Endodermal cell (in vitro differentiated cells): ENCODE measurements around the gene EIPR1. TPM values are rescaled to one million over a fixed set of nuclear protein-coding genes. Genes with fewer than 3 reads are reported as not detected.

ENCODE experiments used
- DNase-seq: peaks from one replicate; pipeline ENCODE4 v3.0.0-alpha.2; 2017
- H3K27ac ChIP-seq: 2 replicates; pipeline ENCODE4 v1.5.1; 2013; ENCODE audit warnings: mild to moderate bottlenecking, low read depth, low read length, moderate library complexity
- H3K27me3 ChIP-seq: 2 replicates; pipeline ENCODE4 v1.6.1; 2013; ENCODE audit warnings: mild to moderate bottlenecking, low read length, moderate library complexity; ENCODE audit not compliant: insufficient read depth, control insufficient read depth, poor library complexity, severe bottlenecking
- H3K36me3 ChIP-seq: 2 replicates; pipeline ENCODE4 v1.7.0; 2013; ENCODE audit warnings: mild to moderate bottlenecking, low read length, moderate library complexity; ENCODE audit not compliant: control insufficient read depth, insufficient read depth
- H3K4me1 ChIP-seq: one replicate; pipeline ENCODE4 v1.7.0; 2013; ENCODE audit warnings: low read length; ENCODE audit not compliant: control insufficient read depth, insufficient read depth
- H3K4me3 ChIP-seq: 2 replicates; pipeline ENCODE4 v1.5.1; 2013; ENCODE audit warnings: mild to moderate bottlenecking, low read length, moderate library complexity
- H3K9ac ChIP-seq: 2 replicates; pipeline ENCODE4 v1.6.1; 2013; ENCODE audit warnings: mild to moderate bottlenecking, low read length, moderate library complexity; ENCODE audit not compliant: poor library complexity, severe bottlenecking; ENCODE audit errors: extremely low read depth
- H3K9me3 ChIP-seq: 2 replicates; pipeline ENCODE4 v1.6.1; 2013; ENCODE audit warnings: mild to moderate bottlenecking, low read length, moderate library complexity; ENCODE audit not compliant: control insufficient read depth
- H3K27ac Mint-ChIP-seq: 2 replicates; pipeline ENCODE4 v1.8.0; 2020; ENCODE audit warnings: mixed read lengths
- H3K27me3 Mint-ChIP-seq: 2 replicates; pipeline ENCODE4 v1.8.0; 2021; ENCODE audit warnings: mild to moderate bottlenecking, mixed read lengths; ENCODE audit not compliant: insufficient read depth
- H3K36me3 Mint-ChIP-seq: 2 replicates; pipeline ENCODE4 v1.8.0; 2020; ENCODE audit warnings: low read depth, mixed read lengths
- H3K4me1 Mint-ChIP-seq: 2 replicates; pipeline ENCODE4 v1.8.0; 2020; ENCODE audit warnings: mixed read lengths
- H3K4me3 Mint-ChIP-seq: 2 replicates; pipeline ENCODE4 v1.8.0; 2020; ENCODE audit warnings: mild to moderate bottlenecking, moderate library complexity, mixed read lengths
- H3K9me3 Mint-ChIP-seq: 2 replicates; pipeline ENCODE4 v1.8.0; 2020; ENCODE audit warnings: mild to moderate bottlenecking, mixed read lengths
- WGBS, 2 experiments: methylation state at CpG; one replicate each; pipeline versions ENCODE4 v1.1.5 to v1.1.7; 2013; ENCODE audit warnings: missing lambda C conversion rate in 2 of 2, mixed read lengths in 1 of 2; ENCODE audit not compliant: insufficient coverage in 1 of 2, insufficient read length in 1 of 2; 5-methylcytosine and 5-hydroxymethylcytosine counted together
- long read RNA-seq, 4 experiments: library from polyadenylated mRNA in 2 of 4; library from RNA in 1 of 4; library from capped mRNA in 1 of 4; stranded (forward) in 3 of 4; unstranded in 1 of 4; transcript quantifications; one replicate each; pipeline ENCODE4 v2.0.0, GENCODE V29; 2020 to 2021; ENCODE audit warnings: inconsistent platforms in 1 of 4
- polyA plus RNA-seq, 2 experiments: library from polyadenylated mRNA; stranded (reverse); fragments of 50-300 nt; gene quantifications; one replicate each; pipeline ENCODE4 v1.2.3, GENCODE V29; 2013
- total RNA-seq, 2 donors: library from RNA; stranded (reverse); fragmentation: NEBNext Ultra II Directional in 1 of 2; extraction: Animal tissue kit (Norgen Biotek cat#: 25700) in 1 of 2; gene quantifications; 2 replicates in 1 of 2; 3 replicates in 1 of 2; pipeline ENCODE4 v1.2.1, GENCODE V29; 2021
- TF ChIP-seq, protein P1 (sequence below): fragments of 200-600 bp; sonication (generic); conservative IDR thresholded peaks from 2 replicates; pipeline ENCODE4 v1.5.0; 2021; ENCODE audit warnings: antibody characterized with exemption, mild to moderate bottlenecking

EIPR1 gene
- 10 to 100 TPM; 30.1 to 36.8 TPM for total RNA-seq
- 32.7 TPM for polyA plus RNA-seq (2013, experiment 1 of 2)
- 29.4 TPM for polyA plus RNA-seq (2013, experiment 2 of 2)
- long read RNA-seq, experiment 1, transcript EIPR1-201 (9 exons, 1,766 nt) = major isoform, 13 of 24 reads
- long read RNA-seq, experiment 1, partial matches to known transcripts = 5 of 24 reads
- long read RNA-seq, experiment 1, other reads (novel, unspliced or antisense) = 4 of 24 reads
- long read RNA-seq, experiment 2, transcript EIPR1-201 (9 exons, 1,766 nt) = major isoform, 50 of 55 reads
- long read RNA-seq, experiment 2, partial matches to known transcripts = 1 of 55 reads
- long read RNA-seq, experiment 2, other reads (novel, unspliced or antisense) = 3 of 55 reads
- long read RNA-seq, experiment 3, transcript EIPR1-202 (10 exons, 1,795 nt) = minor isoform, 9 of 222 reads
- long read RNA-seq, experiment 3, transcript EIPR1-201 (9 exons, 1,766 nt) = major isoform, 184 of 222 reads
- long read RNA-seq, experiment 3, partial matches to known transcripts = 1 of 222 reads
- long read RNA-seq, experiment 3, other reads (novel, unspliced or antisense) = 28 of 222 reads
- long read RNA-seq, experiment 4, transcript EIPR1-201 (9 exons, 1,766 nt) = major isoform, 45 of 53 reads
- long read RNA-seq, experiment 4, partial matches to known transcripts = 1 of 53 reads
- long read RNA-seq, experiment 4, other reads (novel, unspliced or antisense) = 5 of 53 reads

DNA sequence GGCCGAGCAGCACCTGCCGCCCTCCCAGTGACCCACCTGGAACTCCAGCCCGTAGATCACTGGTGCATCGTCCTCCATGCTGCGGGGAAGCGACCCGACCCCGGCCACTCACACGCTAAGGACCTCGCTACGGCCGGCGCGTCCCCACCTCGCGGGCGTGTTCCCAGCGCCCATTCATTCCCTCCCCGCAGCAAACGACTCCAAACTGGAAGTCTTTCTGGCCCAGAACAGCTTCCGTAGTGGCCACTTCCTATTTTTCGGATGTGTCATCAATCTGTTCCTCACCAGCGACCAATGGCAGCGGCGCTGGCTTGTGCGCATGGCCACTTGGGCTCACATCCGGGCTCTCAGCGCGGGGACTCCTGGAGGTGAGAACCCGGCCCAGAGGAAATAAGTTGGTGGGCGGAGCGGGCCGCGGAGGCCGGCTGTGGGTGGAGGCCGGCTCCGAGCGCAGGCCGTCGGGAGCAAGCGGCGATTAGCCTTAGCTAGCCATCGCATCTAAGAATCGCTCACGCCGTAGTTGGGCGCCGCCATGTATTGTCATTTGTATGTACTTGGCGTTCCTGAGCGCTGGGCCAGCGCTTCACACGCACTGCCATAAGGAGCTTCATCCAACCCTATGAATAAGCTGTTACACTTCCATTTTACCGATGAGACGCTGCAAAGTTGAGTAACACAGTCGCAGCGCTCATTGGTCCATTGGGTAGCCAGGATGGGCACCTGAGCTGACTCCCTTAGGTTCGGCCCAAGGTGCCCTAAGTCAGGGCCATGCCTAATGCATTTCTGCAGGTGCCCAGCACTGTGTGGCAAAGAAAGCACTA, at the start of gene EIPR1:
TSS of gene EIPR1 (minus strand) at position 207 of the 821 bp plus-strand sequence. CDS start at position 78, 129 bp downstream.
- H3K27me3 ChIP-seq = no peaks in the 10 kb centered on the region
- H3K4me3 ChIP-seq = peak within 1 kb of the TSS; percentile 95
- peaks cover 19% of the 10 kb centered on the region for H3K36me3 Mint-ChIP-seq
- H3K4me1 ChIP-seq = peaks cover 4% of the 10 kb centered on the region
- peak within 1 kb of the TSS; percentile 95 for H3K4me3 Mint-ChIP-seq
- H3K27ac Mint-ChIP-seq = peak within 1 kb of the TSS; percentile 97
- H3K27me3 Mint-ChIP-seq = no peaks in the 10 kb centered on the region
- H3K27ac ChIP-seq = peak within 1 kb of the TSS; percentile 63
- peak within 1 kb of the TSS; percentile 81 for H3K9ac ChIP-seq
- H3K9me3 Mint-ChIP-seq = peaks cover 16% of the 10 kb centered on the region
- H3K36me3 ChIP-seq = peaks cover 16% of the 10 kb centered on the region
- 4 to 5% methylated on average over 37 to 57 of the region's 57 CpGs for WGBS, 2 experiments
- peaks cover 14% of the 10 kb centered on the region for H3K4me1 Mint-ChIP-seq
- TF ChIP-seq, protein P1, sequence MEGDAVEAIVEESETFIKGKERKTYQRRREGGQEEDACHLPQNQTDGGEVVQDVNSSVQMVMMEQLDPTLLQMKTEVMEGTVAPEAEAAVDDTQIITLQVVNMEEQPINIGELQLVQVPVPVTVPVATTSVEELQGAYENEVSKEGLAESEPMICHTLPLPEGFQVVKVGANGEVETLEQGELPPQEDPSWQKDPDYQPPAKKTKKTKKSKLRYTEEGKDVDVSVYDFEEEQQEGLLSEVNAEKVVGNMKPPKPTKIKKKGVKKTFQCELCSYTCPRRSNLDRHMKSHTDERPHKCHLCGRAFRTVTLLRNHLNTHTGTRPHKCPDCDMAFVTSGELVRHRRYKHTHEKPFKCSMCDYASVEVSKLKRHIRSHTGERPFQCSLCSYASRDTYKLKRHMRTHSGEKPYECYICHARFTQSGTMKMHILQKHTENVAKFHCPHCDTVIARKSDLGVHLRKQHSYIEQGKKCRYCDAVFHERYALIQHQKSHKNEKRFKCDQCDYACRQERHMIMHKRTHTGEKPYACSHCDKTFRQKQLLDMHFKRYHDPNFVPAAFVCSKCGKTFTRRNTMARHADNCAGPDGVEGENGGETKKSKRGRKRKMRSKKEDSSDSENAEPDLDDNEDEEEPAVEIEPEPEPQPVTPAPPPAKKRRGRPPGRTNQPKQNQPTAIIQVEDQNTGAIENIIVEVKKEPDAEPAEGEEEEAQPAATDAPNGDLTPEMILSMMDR = no peak
- peak; percentile 100 for DNase-seq
- no peaks in the 10 kb centered on the region for H3K9me3 ChIP-seq

DNA sequence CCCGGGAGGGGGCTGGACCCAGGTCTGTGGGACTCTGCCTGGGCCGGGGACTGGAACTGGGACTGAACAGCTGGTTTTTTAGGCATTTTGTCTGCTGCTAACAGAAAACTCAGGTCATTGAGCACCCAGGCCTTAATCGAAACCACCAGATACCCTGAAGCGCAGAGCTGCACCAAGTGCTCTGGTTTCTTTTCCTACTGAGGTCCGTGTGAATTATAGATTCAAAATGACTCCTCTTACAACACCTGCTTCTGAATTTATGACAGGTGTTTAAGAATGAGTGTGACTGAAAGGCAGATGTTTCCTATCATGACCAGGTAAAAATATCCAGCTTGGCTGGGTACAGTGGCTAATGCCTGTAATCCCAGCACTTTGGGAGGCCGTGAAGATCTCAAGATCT, 49.7 kb upstream of the EIPR1 start:
- Mint-ChIP-seq H3K4me3 (no peak overlapping the region), H3K4me1 (no peaks in the 10 kb centered on the region), H3K36me3 (peaks cover 70% of the 10 kb centered on the region), H3K9me3 (no peaks in the 10 kb centered on the region), H3K27me3 (no peaks in the 10 kb centered on the region), H3K27ac (no peak overlapping the region)
- Histone ChIP-seq H3K4me3 (no peak overlapping the region), H3K4me1 (no peaks in the 10 kb centered on the region), H3K27ac (no peak overlapping the region), H3K27me3 (no peaks in the 10 kb centered on the region), H3K9me3 (no peaks in the 10 kb centered on the region), H3K36me3 (peaks cover 58% of the 10 kb centered on the region), H3K9ac (no peak overlapping the region)
- TF ChIP-seq, protein P1 = no peak
- peak; percentile 5 for DNase-seq
- WGBS, 2 experiments = 91 to 94% methylated on average over 5 to 6 of the region's 6 CpGs

DNA sequence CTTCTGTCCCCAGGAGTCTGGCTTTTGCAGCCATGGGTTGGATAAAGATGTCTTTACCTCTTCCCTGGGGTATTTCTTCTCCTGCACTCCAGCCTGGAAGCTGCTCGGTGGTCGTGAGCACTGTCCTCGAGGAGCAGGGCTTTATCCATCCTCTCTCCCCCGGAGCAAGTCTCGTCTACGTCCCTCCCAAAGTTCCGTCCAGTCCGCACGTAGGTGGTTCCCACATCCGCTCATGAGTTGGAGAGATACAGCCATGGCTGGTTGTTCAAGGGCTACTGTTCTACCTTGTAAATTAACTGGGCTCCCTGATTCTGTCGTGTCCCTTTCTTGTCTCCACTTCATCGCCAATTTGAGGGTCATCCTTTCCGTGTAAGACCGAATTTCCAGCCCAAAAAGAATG, 49.0 kb upstream of the EIPR1 start:
- H3K4me1 ChIP-seq = no peaks in the 10 kb centered on the region
- no peaks in the 10 kb centered on the region for H3K4me1 Mint-ChIP-seq
- H3K27me3 ChIP-seq = no peaks in the 10 kb centered on the region
- H3K4me3 ChIP-seq = no peak overlapping the region
- no peak overlapping the region for H3K27ac Mint-ChIP-seq
- H3K9me3 Mint-ChIP-seq = no peaks in the 10 kb centered on the region
- no peak overlapping the region for H3K9ac ChIP-seq
- no peak for DNase-seq
- H3K27ac ChIP-seq = no peak overlapping the region
- no peaks in the 10 kb centered on the region for H3K9me3 ChIP-seq
- WGBS, 2 experiments = 94% methylated on average over 14 of the region's 14 CpGs
- TF ChIP-seq, protein P1 = no peak
- H3K4me3 Mint-ChIP-seq = no peak overlapping the region
- peaks cover 69% of the 10 kb centered on the region for H3K36me3 Mint-ChIP-seq
- H3K36me3 ChIP-seq = peaks cover 55% of the 10 kb centered on the region
- no peaks in the 10 kb centered on the region for H3K27me3 Mint-ChIP-seq
